ENCODE measurements around the gene UBE2M. TPM values are rescaled to one million over a fixed set of nuclear protein-coding genes. Genes with fewer than 3 reads are reported as not detected.

UBE2M gene
- total RNA-seq, 1 donor from 2014 or later, result 175 TPM

- intact Hi-C loops (cut with micrococcal nuclease), result loop anchor here (1.0 to 2.0 kb wide), 3 partner anchors 11 to 79 kb away; partner anchors contain the start of genes TRIM28 and ZNF446
- H3K4me3 Mint-ChIP-seq, result peak overlapping the region; percentile 96
- peaks cover 70% of the 10 kb centered on the region for H3K36me3 Mint-ChIP-seq (ENCODE audit: low read depth)
- H3K27me3 Mint-ChIP-seq, result no peaks in the 10 kb centered on the region
- no peak for DNase-seq
- H3K4me1 Mint-ChIP-seq, result peaks cover 53% of the 10 kb centered on the region
- peak overlapping the region; percentile 96 for H3K27ac Mint-ChIP-seq
- no peaks in the 10 kb centered on the region for H3K9me3 Mint-ChIP-seq
These were observed 3.0 kb downstream of the UBE2M start for GRCh38 chr19:58555369-58555885.

DNA sequence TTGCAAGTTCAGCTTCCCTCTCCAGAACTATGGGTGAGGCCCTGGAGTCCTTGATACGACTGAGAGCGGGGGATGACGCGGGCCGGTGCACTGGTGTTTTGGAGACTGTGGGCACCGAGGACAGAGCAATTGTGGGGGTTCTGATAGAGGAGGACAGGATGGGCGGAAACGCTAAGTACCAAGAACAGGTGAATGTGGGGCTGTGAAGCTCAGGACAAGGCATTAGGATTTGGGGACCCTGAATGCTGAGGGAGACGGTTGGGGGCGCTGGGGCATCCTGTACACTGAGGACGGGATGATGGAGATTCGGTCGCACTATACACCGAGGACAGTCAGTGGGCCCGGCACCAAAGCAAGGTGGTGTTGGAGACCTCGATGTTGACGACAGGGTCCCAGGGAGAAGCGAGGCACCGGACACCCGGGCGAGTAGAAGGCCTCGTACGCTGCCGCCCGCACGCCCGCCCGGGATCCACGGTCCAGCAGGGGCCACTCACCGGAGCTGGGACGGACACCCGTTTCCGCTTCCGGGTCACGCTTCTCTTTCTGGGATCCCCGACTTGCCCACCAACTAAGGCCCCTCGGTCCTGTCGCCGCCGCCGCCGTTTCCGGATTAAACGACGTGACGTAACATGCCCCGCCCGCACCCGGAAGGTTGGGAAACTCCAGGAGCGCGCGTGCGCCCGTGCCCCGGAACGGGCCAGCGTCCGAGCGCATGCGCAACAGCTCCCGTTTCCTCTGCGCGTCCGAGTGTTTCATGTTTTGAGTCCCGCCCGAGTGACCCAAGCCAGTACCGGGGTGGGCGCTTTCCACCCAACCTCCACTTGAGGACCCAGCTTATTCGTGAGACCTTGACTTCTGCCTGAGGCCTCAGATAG is 3.7 kb downstream of the UBE2M start, which contains the start of gene CHMP2A:
CHMP2A (minus strand) TSS at position 612 of the 875 bp plus-strand sequence. CDS start 893 bp downstream, outside the sequence.
- peak; percentile 100 for DNase-seq
- peak within 1 kb of the TSS; percentile 97 for H3K27ac Mint-ChIP-seq
- peaks cover 51% of the 10 kb centered on the region for H3K4me1 Mint-ChIP-seq
- H3K27me3 Mint-ChIP-seq, result no peaks in the 10 kb centered on the region
- H3K9me3 Mint-ChIP-seq, result no peaks in the 10 kb centered on the region
- H3K4me3 Mint-ChIP-seq, result peak within 1 kb of the TSS; percentile 96
- peaks cover 75% of the 10 kb centered on the region for H3K36me3 Mint-ChIP-seq (ENCODE audit: low read depth)
- intact Hi-C loops (cut with micrococcal nuclease), result loop anchor here (1.0 to 2.0 kb wide), 3 partner anchors 10 to 78 kb away; partner anchors contain the start of genes TRIM28 and ZNF446

GRCh38 chr19:58553799-58554493 is 4.5 kb downstream of the UBE2M start:
- no peaks in the 10 kb centered on the region for H3K27me3 Mint-ChIP-seq
- H3K27ac Mint-ChIP-seq, result peak overlapping the region; percentile 96
- H3K9me3 Mint-ChIP-seq, result no peaks in the 10 kb centered on the region
- peaks cover 48% of the 10 kb centered on the region for H3K4me1 Mint-ChIP-seq
- peak overlapping the region; percentile 96 for H3K4me3 Mint-ChIP-seq
- intact Hi-C loops (cut with micrococcal nuclease), result loop anchor here (2.0 kb wide), 1 partner anchor 77 kb away; the partner anchor contains the start of gene ZNF446
- peak; percentile 67 for DNase-seq
- peaks cover 77% of the 10 kb centered on the region for H3K36me3 Mint-ChIP-seq (ENCODE audit: low read depth)

GRCh38 chr19:58552655-58553054 is 5.8 kb downstream of the UBE2M start:
- Mint-ChIP-seq H3K36me3 (ENCODE audit: low read depth) (peaks cover 80% of the 10 kb centered on the region), H3K27me3 (no peaks in the 10 kb centered on the region), H3K27ac (peak overlapping the region; percentile 56), H3K9me3 (no peaks in the 10 kb centered on the region), H3K4me1 (peaks cover 45% of the 10 kb centered on the region), H3K4me3 (no peak overlapping the region)
- intact Hi-C loops (cut with micrococcal nuclease), result no loop called here
- no peak for DNase-seq

GRCh38 chr19:58551577-58552471 is 6.6 kb downstream of the UBE2M start:
- Mint-ChIP-seq H3K4me1 (peaks cover 39% of the 10 kb centered on the region), H3K27me3 (no peaks in the 10 kb centered on the region), H3K27ac (peak overlapping the region; percentile 10), H3K4me3 (no peak overlapping the region), H3K36me3 (ENCODE audit: low read depth) (peaks cover 81% of the 10 kb centered on the region), H3K9me3 (no peaks in the 10 kb centered on the region)
- peak; percentile 61 for DNase-seq
- intact Hi-C loops (cut with micrococcal nuclease), result no loop called here

GRCh38 chr19:58551123-58551497 is 7.3 kb downstream of the UBE2M start:
- H3K36me3 Mint-ChIP-seq (ENCODE audit: low read depth), result peaks cover 81% of the 10 kb centered on the region
- DNase-seq, result no peak
- H3K27me3 Mint-ChIP-seq, result no peaks in the 10 kb centered on the region
- intact Hi-C loops (cut with micrococcal nuclease), result no loop called here
- no peak overlapping the region for H3K27ac Mint-ChIP-seq
- H3K4me3 Mint-ChIP-seq, result no peak overlapping the region
- no peaks in the 10 kb centered on the region for H3K9me3 Mint-ChIP-seq
- peaks cover 40% of the 10 kb centered on the region for H3K4me1 Mint-ChIP-seq

DNA sequence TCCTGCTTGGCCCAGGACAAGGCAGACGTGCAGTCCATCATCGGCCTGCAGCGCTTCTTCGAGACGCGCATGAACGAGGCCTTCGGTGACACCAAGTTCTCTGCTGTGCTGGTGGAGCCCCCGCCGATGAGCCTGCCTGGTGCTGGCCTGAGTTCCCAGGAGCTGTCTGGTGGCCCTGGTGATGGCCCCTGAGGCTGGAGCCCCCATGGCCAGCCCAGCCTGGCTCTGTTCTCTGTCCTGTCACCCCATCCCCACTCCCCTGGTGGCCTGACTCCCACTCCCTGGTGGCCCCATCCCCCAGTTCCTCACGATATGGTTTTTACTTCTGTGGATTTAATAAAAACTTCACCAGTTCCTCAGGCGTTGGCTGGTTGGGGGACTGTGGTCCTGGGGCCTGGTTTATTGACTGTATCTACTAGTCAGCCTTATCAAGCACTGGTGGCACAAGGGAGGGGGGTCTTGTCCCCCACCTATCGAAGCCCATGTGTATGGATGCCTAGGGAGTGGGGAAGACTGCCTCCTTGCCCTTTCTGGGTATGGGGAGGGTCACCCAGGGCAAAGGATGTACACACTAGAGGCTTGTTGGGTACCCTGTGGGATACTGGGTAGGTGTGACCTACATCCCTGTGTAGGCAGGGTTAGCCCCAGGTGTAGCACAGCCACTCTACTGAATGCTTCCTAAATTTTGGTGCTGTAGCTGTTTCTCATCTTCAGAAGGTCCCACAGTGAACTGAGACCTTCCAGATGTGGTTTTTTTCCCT is 7.9 kb downstream of the UBE2M start:
- peak; percentile 59 for DNase-seq
- peaks cover 83% of the 10 kb centered on the region for H3K36me3 Mint-ChIP-seq (ENCODE audit: low read depth)
- H3K27ac Mint-ChIP-seq, result no peak overlapping the region
- intact Hi-C loops (cut with micrococcal nuclease), result no loop called here
- H3K27me3 Mint-ChIP-seq, result no peaks in the 10 kb centered on the region
- peaks cover 45% of the 10 kb centered on the region for H3K4me1 Mint-ChIP-seq
- H3K9me3 Mint-ChIP-seq, result no peaks in the 10 kb centered on the region
- H3K4me3 Mint-ChIP-seq, result no peak overlapping the region

DNA sequence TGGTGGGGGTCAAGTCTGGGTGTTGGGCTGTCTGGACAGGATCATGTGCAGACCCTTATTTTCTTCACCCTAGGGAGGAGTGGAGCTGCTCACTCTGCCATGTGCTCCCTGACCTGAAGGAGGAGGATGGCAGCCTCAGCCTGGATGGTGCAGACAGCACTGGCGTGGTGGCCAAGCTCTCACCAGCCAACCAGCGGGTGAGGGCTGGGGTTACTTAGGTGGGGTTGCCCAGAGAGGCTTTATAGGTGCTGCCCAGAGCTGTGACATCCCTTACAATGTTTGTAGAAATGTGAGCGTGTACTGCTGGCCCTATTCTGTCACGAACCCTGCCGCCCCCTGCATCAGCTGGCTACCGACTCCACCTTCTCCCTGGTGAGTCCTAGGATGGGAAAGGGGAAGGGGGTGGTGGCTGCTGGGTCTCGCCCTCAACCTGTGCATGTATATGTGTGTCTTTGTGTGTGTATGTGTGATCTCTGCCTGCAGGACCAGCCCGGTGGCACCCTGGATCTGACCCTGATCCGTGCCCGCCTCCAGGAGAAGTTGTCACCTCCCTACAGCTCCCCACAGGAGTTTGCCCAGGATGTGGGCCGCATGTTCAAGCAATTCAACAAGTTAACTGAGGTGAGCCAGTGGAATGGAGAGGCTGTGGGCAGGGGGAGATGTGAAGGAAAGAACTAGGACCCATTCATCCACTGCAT is 8.6 kb downstream of the UBE2M start:
- no peak overlapping the region for H3K27ac Mint-ChIP-seq
- H3K4me3 Mint-ChIP-seq, result no peak overlapping the region
- H3K36me3 Mint-ChIP-seq (ENCODE audit: low read depth), result peaks cover 83% of the 10 kb centered on the region
- peaks cover 41% of the 10 kb centered on the region for H3K4me1 Mint-ChIP-seq
- no peaks in the 10 kb centered on the region for H3K9me3 Mint-ChIP-seq
- no peak for DNase-seq
- intact Hi-C loops (cut with micrococcal nuclease), result no loop called here
- H3K27me3 Mint-ChIP-seq, result no peaks in the 10 kb centered on the region

GRCh38 chr19:58548859-58549663 is 9.3 kb downstream of the UBE2M start:
- DNase-seq, result no peak
- Mint-ChIP-seq H3K27me3 (no peaks in the 10 kb centered on the region), H3K36me3 (ENCODE audit: low read depth) (peaks cover 79% of the 10 kb centered on the region), H3K27ac (no peak overlapping the region), H3K4me3 (no peak overlapping the region), H3K9me3 (no peaks in the 10 kb centered on the region), H3K4me1 (peaks cover 36% of the 10 kb centered on the region)
- intact Hi-C loops (cut with micrococcal nuclease), result no loop called here

- DNase-seq, result no peak
- H3K4me1 Mint-ChIP-seq, result peaks cover 35% of the 10 kb centered on the region
- peaks cover 7% of the 10 kb centered on the region for H3K27me3 Mint-ChIP-seq
- H3K9me3 Mint-ChIP-seq, result no peaks in the 10 kb centered on the region
- intact Hi-C loops (cut with micrococcal nuclease), result no loop called here
- H3K36me3 Mint-ChIP-seq (ENCODE audit: low read depth), result peaks cover 70% of the 10 kb centered on the region
- no peak overlapping the region for H3K4me3 Mint-ChIP-seq
- no peak overlapping the region for H3K27ac Mint-ChIP-seq
These were observed 10.8 kb downstream of the UBE2M start for GRCh38 chr19:58547323-58548312.
